ENCODE measurements around the gene SLIT3.

Gene SLIT3

DNA sequence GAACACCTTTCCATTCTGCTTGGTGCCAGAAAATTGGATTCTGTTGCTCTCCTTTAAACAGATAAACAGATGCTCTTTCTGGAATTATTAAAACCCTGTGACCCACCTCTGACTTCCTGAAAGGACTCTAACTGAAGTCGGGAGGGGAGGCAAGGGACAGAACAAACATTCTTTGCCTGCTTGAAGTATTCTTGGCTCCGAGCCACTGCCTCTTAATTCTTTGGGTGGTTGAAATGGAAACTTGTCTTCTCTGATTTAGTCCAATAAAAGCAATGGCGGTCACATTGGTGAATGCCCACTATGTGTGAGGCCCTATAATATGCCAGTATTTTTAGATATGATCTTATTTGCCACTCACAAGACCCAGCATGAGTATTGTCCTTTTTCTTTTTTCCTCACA, 236.8 kb downstream of the SLIT3 start:
- no peak for DNase-seq

- DNase-seq: no peak
Measured at GRCh38 chr5:169063316-169063953, 237.5 kb downstream of the SLIT3 start.

GRCh38 chr5:169062690-169063089, 238.2 kb downstream of the SLIT3 start:
- DNase-seq: no peak

DNA sequence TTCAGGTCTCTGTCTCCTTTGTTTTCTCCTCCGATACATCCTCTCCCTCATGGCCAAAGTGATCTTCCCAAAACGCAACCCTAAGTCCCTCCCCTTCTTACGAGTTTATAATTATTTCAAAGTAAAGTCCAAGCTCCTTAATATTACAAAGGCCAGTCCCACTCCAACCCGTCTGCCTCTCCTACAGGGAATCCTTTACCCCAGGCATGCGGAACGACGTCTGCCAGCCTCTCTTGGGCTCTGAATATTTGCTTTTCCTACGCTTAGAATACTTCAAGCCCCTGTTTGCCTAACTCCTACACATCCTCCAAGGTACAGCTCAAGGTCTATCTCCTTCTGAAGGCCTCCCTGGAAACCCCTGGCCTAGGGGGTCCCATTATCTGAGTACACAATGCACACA, 246.4 kb downstream of the SLIT3 start:
- no peak for DNase-seq

DNA sequence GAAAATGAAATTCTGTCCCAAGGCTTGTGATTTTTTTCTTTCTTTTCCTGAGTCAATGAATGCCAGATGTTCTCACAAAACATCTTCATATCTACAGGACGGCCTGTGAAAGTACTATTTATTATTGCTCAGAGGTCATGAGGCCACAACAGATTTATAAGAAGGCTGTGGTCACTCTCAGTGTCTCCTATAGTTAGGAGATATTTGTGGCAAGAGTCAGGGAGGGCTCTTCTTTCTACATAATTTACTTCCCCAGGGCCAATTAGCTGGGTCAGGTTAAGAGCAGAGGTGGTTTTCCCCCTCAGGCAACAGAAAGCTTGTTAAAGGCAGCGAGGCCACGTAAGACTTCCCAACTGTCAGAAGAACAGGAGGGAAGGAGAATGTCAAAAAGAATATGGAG, 248.7 kb downstream of the SLIT3 start:
- no peak for DNase-seq

DNA sequence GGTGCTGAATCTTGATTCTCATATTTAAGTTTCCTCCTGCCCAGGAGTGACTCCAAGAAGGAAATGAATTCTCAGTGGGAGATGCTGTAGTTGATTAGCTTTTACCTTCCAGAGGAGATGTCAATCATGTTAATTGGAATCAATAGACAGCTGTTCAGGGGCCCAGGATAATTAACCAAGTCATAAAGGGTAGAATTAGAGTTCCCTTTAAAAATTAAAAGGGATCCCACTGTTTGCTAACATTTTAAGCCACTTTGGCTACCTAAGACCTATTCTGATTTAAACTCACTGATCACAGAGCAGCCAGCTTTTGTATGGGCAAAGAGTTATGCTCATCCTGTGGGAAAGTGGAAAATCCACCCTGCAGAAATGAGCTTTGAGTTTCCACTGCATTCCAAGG, 249.6 kb downstream of the SLIT3 start:
- DNase-seq: no peak

DNA sequence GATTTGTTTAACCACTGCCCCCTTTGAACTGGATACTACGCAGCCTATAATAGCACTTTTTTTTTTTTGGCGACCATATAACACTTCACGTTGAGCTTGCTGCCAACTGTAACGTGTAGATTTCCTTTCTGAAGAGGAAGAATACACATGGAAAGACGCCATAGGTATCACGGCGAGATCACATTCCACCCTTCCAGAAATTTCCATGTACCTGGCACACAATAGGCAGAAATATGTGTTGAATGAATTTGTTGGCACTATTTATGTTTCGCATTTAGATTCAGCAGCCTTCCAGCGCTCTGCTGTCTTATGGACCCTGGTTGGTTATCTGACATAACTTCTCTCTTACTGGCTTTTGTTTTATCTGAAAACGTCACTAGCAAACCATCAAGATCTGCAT, 250.3 kb downstream of the SLIT3 start:
- DNase-seq: no peak

DNA sequence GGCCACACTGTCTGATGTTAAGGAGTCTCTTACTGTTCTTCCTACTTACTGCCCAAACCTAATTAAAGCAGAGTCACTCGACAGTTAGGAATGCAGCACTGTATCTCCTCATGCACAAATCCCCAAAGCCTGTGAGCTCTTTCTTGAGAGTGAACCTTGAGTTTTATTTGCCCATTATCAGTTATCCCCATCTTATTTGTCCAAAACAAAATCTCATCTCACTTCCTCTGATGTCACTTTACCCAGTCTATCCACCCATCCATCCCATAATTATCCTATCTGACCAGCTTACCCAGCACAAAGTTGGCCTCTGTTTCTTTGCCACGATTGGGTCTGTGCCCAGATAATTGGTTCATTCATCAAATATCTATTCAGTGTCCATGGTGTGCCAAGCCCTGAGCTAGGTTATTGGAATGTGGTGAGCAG, 250.8 kb downstream of the SLIT3 start:
- no peak for DNase-seq

DNA sequence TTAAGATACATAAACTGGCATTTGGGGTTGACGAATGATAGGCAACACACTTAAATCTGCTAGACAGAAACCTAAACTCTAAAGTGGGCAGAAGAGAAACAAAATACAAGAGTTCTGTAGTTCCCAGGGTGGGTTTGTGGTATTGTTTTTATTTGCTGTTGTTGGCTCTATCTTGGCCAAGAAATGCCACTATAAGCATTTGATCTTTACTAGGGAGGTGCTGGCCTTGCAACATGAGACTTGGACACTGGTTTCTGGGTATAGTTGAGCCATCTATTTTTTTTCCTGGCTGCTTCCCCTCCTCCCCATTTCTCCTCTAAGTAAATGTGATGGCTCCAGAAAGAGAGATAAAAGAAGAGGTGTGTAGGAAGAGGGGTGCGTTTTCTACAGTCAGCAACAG, 251.2 kb downstream of the SLIT3 start:
- no peak for DNase-seq

- no peak for DNase-seq
Measured at GRCh38 chr5:169048181-169049125, 252.5 kb downstream of the SLIT3 start.

GRCh38 chr5:169044962-169045361, 256.0 kb downstream of the SLIT3 start:
- DNase-seq: no peak

DNA sequence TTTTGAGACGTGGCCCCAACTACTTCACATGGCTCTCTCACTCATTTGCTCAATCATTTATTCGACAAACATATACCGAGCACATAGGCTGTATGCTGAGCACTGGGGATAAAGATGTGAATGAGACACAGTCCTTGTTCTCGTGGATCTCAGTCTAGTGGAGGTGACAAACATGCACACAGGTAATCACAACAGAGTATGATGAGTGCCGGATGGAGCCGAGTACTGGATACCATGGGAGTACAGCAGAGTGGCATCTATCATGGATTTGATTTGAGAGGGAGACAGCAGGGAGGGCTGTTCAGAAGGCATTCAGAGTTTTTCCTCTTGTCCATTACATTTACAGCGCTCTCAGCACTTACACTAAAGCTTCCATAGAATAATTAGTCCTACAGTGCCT, 259.8 kb downstream of the SLIT3 start:
- DNase-seq: no peak

- no peak for DNase-seq
Measured at GRCh38 chr5:169039592-169039991, 261.3 kb downstream of the SLIT3 start.

- no peak for DNase-seq
Measured at GRCh38 chr5:169037466-169037865, 263.5 kb downstream of the SLIT3 start.

GRCh38 chr5:169036079-169036805, 264.7 kb downstream of the SLIT3 start:
- no peak for DNase-seq

- no peak for DNase-seq
Measured at GRCh38 chr5:169029661-169030274, 271.2 kb downstream of the SLIT3 start.

GRCh38 chr5:169029037-169029436, 271.9 kb downstream of the SLIT3 start:
- no peak for DNase-seq

GRCh38 chr5:169027501-169028061, 273.4 kb downstream of the SLIT3 start:
- DNase-seq: no peak

GRCh38 chr5:169025491-169025890, 275.4 kb downstream of the SLIT3 start:
- no peak for DNase-seq

DNA sequence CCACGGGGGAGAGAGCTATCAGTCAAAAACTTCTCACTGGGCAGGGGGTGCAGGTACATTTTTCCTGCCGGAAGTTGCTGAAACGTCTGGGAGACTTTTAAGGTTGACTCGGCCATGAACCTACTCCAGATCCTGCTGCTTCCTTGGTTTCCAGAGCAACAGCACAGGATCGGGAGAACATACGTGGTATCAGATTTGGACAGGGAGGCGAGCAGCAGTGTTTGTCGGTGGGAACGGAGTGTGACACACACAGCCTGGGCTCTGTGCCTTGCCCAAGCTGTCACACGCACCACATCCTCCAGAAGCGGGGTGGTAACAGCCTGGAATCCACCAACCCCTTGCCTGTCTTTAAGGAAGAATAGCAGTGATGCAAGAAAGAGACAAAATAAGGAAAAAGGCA, 276.5 kb downstream of the SLIT3 start:
- DNase-seq: no peak

- DNase-seq: no peak
Measured at GRCh38 chr5:169022718-169023117, 278.2 kb downstream of the SLIT3 start.

DNA sequence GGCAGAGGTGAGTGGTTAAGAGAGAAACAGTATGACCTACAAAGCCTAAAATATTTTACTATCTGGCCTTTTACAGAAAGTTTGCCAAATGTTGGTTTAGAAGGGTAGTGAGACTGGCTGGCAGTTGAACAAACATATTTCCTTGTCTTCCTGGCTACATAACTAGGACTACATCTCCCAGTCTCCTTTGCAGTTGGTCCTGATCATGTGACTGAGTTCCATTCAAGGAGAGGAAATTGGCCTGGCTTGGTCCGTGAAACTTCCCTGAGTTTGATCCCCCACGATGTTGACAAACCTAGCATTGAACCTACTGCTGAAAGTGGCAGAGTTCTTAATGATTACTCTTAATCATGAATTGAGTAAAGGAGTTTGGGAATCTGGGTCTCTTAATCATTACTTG, 280.8 kb downstream of the SLIT3 start:
- no peak for DNase-seq

DNA sequence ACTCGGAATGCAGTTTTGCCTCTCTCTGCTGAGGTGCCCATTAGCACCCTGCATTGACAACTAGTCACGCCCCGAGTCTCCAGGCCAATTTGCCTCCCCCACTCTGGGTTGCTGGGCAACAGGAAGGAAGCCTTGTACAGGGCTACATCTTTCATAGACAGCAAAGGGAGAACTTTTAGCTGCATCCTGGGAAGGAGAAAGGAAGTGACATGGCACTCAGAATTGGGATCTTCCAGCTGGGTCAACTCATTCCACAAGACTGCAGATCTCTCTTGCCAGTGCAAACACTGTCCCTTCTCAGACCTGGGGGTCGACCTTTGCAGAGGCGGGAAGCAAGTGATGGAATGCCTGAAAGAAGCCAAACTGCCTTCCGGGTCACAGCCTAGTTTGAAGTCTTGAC, 282.0 kb downstream of the SLIT3 start:
- no peak for DNase-seq
